ENCODE data around the gene POLR1A.

DNA sequence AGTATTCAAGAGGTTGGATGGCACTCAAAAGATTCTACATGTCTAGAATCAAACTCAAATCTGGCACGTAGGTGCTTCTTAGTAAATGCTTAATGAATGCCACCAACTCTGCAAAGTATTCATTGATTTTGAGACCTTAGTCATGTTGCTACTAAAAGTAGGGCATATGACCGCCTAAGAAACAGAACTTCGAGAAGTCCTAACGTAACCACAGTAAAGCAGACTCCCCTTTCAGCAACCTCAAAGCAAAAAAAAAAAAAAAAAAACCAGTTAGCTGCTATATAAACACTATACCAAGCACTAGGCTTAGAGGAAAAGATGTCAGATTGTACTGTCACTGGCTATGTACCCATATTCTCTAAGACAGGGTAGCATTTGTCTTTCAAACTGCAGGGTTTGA lies 34.3 kb upstream of the POLR1A start:
- no peak for TF ChIP-seq CTCF (conservative IDR thresholded peaks at IDR 0.05 in 1 of 2, IDR thresholded peaks at IDR 0.05 in 1 of 2; ENCODE audit: extremely low read depth in 1 of 2, insufficient read depth in 1 of 2, low read depth in 1 of 2, low read length in 2 of 2)
- no peak for TF ChIP-seq EZH2 (IDR thresholded peaks at IDR 0.05; ENCODE audit: borderline replicate concordance, low read length)

All from mammary epithelial cell (primary cell).